OCI-LY1 (cell line): ENCODE data around the gene SMCHD1.

Experiments
- H2AFZ ChIP-seq: fragments of 200-600 bp; sonication (generic), shearing (Covaris generic); 2 replicates; pipeline ENCODE4 v1.6.0; 2014; ENCODE audit warnings: antibody characterized with exemption, mild to moderate bottlenecking, low read length
- H3F3A ChIP-seq: fragments of 200-600 bp; sonication (generic), shearing (Covaris generic); 2 replicates; pipeline ENCODE4 v1.6.0; 2014; ENCODE audit warnings: mild to moderate bottlenecking, antibody characterized with exemption, low read length, moderate library complexity; ENCODE audit not compliant: insufficient read depth
- H3K27ac ChIP-seq: fragments of 200-600 bp; sonication (generic); 2 replicates; pipeline ENCODE4 v1.5.1; 2014; ENCODE audit warnings: low read length, mixed run types, mild to moderate bottlenecking, low read depth; ENCODE audit not compliant: poor library complexity, severe bottlenecking
- H3K27me3 ChIP-seq: fragments of 200-600 bp; sonication (generic); 2 replicates; pipeline ENCODE4 v1.6.0; 2014; ENCODE audit warnings: antibody characterized with exemption, mild to moderate bottlenecking, low read length, moderate library complexity; ENCODE audit not compliant: insufficient read depth
- H3K36me3 ChIP-seq: fragments of 200-600 bp; sonication (generic); 2 replicates; pipeline ENCODE4 v1.6.1; 2014; ENCODE audit warnings: mild to moderate bottlenecking, antibody characterized with exemption, low read length, moderate library complexity, mixed read lengths; ENCODE audit not compliant: insufficient read depth
- H3K4me1 ChIP-seq: fragments of 200-600 bp; sonication (generic); 2 replicates; pipeline ENCODE4 v1.5.1; 2014; ENCODE audit warnings: mild to moderate bottlenecking, low read length, moderate library complexity; ENCODE audit not compliant: insufficient read depth, severe bottlenecking
- H3K4me2 ChIP-seq: fragments of 200-600 bp; sonication (generic), shearing (Covaris generic); 2 replicates; pipeline ENCODE4 v1.6.1; 2014; ENCODE audit warnings: low read length
- H3K4me3 ChIP-seq: fragments of 200-600 bp; sonication (generic); 2 replicates; pipeline ENCODE4 v1.5.1; 2014; ENCODE audit warnings: low read length, low read depth, mild to moderate bottlenecking, mixed read lengths; ENCODE audit not compliant: poor library complexity, severe bottlenecking
- H3K79me2 ChIP-seq: fragments of 200-600 bp; shearing (Covaris generic); 2 replicates; pipeline ENCODE4 v1.6.1; 2016; ENCODE audit warnings: mixed run types, low read length, mixed read lengths; ENCODE audit not compliant: insufficient read depth
- H3K9ac ChIP-seq: fragments of 200-600 bp; sonication (generic), shearing (Covaris generic); 2 replicates; pipeline ENCODE4 v1.6.1; 2014; ENCODE audit warnings: mild to moderate bottlenecking, low read length, mixed read lengths
- H3K9me2 ChIP-seq: fragments of 200-600 bp; sonication (generic), shearing (Covaris generic); 2 replicates; pipeline ENCODE4 v1.6.1; 2014; ENCODE audit warnings: low read depth, mild to moderate bottlenecking, low read length, mixed read lengths
- H3K9me3 ChIP-seq: fragments of 200-600 bp; shearing (Covaris generic); 2 replicates; pipeline ENCODE4 v1.6.1; 2014; ENCODE audit warnings: low read length, mixed read lengths
- H4K20me1 ChIP-seq: fragments of 200-600 bp; sonication (generic), shearing (Covaris generic); 2 replicates; pipeline ENCODE4 v1.6.0; 2016; ENCODE audit warnings: mild to moderate bottlenecking, low read length; ENCODE audit not compliant: insufficient read depth
- CTCF ChIP-seq: fragments of 200-600 bp; sonication (generic), shearing (Covaris generic); IDR thresholded peaks from 2 replicates; pipeline ENCODE4 v1.5.1; 2017; ENCODE audit warnings: mild to moderate bottlenecking, antibody characterized with exemption, low read length, moderate library complexity, mixed read lengths
- EZH2 ChIP-seq: fragments of 200-600 bp; sonication (generic), shearing (Covaris generic); IDR thresholded peaks from 2 replicates; pipeline ENCODE4 v1.8.0; 2017; ENCODE audit warnings: borderline replicate concordance, mixed run types, mild to moderate bottlenecking, antibody characterized with exemption, low read length, moderate library complexity, mixed read lengths

SMCHD1 gene

DNA sequence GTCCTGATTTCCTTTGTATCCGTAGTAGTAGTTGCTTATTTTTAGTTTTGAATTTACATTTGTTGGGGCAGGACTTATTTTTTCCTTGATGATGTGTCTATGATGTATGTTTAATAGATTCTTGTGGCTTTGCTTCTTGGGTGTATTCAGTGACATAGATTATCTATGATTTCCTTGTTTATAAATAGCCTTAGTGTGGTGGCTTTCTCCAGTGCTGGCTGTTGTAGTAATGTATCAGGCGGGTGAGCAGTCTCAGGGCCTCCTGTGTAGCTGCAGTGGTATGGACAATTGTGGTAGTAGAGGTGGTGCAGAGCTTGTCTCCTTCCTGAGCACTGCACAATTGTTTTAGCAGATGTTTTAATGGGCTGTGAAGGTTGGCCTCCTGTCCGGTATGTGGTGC, 60.5 kb downstream of the SMCHD1 start:
- H3K27ac ChIP-seq: no peak overlapping the region
- H3K4me1 ChIP-seq: no peaks in the 10 kb centered on the region
- H3K4me2 ChIP-seq: no peak overlapping the region
- no peaks in the 10 kb centered on the region for H4K20me1 ChIP-seq
- H3K9ac ChIP-seq: no peak overlapping the region
- H2AFZ ChIP-seq: no peak overlapping the region
- H3K9me2 ChIP-seq: no peaks in the 10 kb centered on the region
- H3K9me3 ChIP-seq: no peaks in the 10 kb centered on the region
- no peak overlapping the region for H3K4me3 ChIP-seq
- H3K79me2 ChIP-seq: no peaks in the 10 kb centered on the region
- peaks cover 75% of the 10 kb centered on the region for H3K36me3 ChIP-seq
- H3K27me3 ChIP-seq: no peaks in the 10 kb centered on the region
- no peaks in the 10 kb centered on the region for H3F3A ChIP-seq
- TF ChIP-seq CTCF (no peak), EZH2 (no peak)

- H3K4me1 ChIP-seq: no peaks in the 10 kb centered on the region
- no peaks in the 10 kb centered on the region for H3K9me3 ChIP-seq
- no peak overlapping the region for H3K4me3 ChIP-seq
- peaks cover 79% of the 10 kb centered on the region for H3K36me3 ChIP-seq
- H3F3A ChIP-seq: no peaks in the 10 kb centered on the region
- H4K20me1 ChIP-seq: no peaks in the 10 kb centered on the region
- H3K79me2 ChIP-seq: no peaks in the 10 kb centered on the region
- H3K27me3 ChIP-seq: no peaks in the 10 kb centered on the region
- H3K27ac ChIP-seq: no peak overlapping the region
- H3K9me2 ChIP-seq: no peaks in the 10 kb centered on the region
- H3K4me2 ChIP-seq: no peak overlapping the region
- no peak for TF ChIP-seq EZH2
- no peak for TF ChIP-seq CTCF
- H3K9ac ChIP-seq: no peak overlapping the region
- H2AFZ ChIP-seq: no peak overlapping the region
Measured at GRCh38 chr18:2716394-2717326, 61.1 kb downstream of the SMCHD1 start.

- H4K20me1 ChIP-seq: no peaks in the 10 kb centered on the region
- no peaks in the 10 kb centered on the region for H3K27me3 ChIP-seq
- peaks cover 77% of the 10 kb centered on the region for H3K36me3 ChIP-seq
- H3F3A ChIP-seq: no peaks in the 10 kb centered on the region
- no peak for TF ChIP-seq CTCF
- no peak for TF ChIP-seq EZH2
- H3K4me2 ChIP-seq: no peak overlapping the region
- H3K9ac ChIP-seq: no peak overlapping the region
- H3K4me3 ChIP-seq: no peak overlapping the region
- H3K27ac ChIP-seq: no peak overlapping the region
- H2AFZ ChIP-seq: no peak overlapping the region
- H3K79me2 ChIP-seq: no peaks in the 10 kb centered on the region
- no peaks in the 10 kb centered on the region for H3K4me1 ChIP-seq
- no peaks in the 10 kb centered on the region for H3K9me2 ChIP-seq
- H3K9me3 ChIP-seq: no peaks in the 10 kb centered on the region
Measured at GRCh38 chr18:2717407-2717806, 61.9 kb downstream of the SMCHD1 start.
